Measurements from ENCODE around the gene ZNF221. TPM values are rescaled to one million over a fixed set of nuclear protein-coding genes. Genes with fewer than 3 reads are reported as not detected.

ZNF221 gene
- total RNA-seq, 1 experiment from 2014 or later, result 8.3 TPM

DNA sequence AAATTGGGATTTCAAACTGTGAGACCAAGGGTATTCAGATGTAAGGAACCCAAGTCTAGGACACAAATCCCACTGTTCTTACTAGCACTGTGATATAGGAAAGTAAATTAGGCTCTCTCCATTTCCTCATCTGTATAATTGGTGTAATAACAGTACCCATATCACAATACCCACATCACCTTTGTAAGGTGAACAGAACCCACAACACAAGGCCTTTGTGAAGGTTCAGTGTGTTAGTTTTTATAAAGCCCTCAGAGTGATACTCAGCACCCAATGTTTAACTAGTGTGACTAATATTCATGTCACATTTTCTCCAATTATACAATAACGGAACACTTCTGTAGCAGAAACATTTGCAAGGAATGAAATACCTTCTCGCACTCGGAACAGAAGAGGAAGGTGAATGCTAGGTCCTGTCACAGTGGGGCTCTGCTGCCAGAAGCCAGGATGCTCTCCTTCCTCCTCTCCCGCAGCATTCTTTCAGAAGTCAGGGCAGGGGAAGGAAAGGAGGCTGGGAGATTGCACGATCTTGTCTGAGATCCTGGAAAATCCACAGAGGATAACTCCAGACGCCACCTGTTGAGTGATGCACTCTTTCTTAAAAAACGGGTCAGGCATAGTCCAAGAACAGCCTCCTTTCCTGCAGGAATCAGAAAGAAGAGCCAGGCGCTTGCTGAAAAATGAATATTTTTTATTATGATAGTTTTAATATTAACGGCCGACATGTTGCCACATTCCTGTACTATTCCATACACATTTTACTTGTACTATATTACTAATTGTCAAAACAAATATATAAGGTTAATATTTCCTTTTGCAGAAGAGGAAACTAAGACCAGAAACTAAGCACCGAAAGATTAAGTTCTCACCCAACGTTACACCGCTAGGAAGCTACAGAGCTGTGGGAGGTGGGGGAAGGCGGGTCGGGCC, 16.7 kb upstream of the ZNF221 start:
- H3K27ac Mint-ChIP-seq (ENCODE audit: unreplicated experiment), result peak overlapping the region; percentile 78
- intact Hi-C loops (cut with micrococcal nuclease; ENCODE audit: unreplicated experiment), result loop anchor here (2.0 to 10.0 kb wide), 2 partner anchors 16 to 110 kb away; partner anchors contain the start of genes ZNF221 and ZNF283
- H3K27me3 Mint-ChIP-seq (ENCODE audit: unreplicated experiment), result no peaks in the 10 kb centered on the region
- DNase-seq, result no peak
- peaks cover 24% of the 10 kb centered on the region for H3K36me3 Mint-ChIP-seq (ENCODE audit: insufficient read depth, unreplicated experiment)
- H3K4me1 Mint-ChIP-seq (ENCODE audit: low read depth, unreplicated experiment), result peaks cover 19% of the 10 kb centered on the region
- BruUV-seq (replicated peaks), result TSS peak; percentile 62
- CTCF ChIA-PET, result interaction anchor here (0.6 to 1.6 kb wide), 3 partner anchors 14 to 264 kb away, joined by 3 to 9 read pairs (median 7); partner anchors contain the start of gene ZNF221
- peak overlapping the region; percentile 92 for H3K4me3 Mint-ChIP-seq (ENCODE audit: low read depth, unreplicated experiment)
- H3K9me3 Mint-ChIP-seq (ENCODE audit: low read depth, unreplicated experiment), result peaks cover 3% of the 10 kb centered on the region
- TF ChIP-seq, protein P1, sequence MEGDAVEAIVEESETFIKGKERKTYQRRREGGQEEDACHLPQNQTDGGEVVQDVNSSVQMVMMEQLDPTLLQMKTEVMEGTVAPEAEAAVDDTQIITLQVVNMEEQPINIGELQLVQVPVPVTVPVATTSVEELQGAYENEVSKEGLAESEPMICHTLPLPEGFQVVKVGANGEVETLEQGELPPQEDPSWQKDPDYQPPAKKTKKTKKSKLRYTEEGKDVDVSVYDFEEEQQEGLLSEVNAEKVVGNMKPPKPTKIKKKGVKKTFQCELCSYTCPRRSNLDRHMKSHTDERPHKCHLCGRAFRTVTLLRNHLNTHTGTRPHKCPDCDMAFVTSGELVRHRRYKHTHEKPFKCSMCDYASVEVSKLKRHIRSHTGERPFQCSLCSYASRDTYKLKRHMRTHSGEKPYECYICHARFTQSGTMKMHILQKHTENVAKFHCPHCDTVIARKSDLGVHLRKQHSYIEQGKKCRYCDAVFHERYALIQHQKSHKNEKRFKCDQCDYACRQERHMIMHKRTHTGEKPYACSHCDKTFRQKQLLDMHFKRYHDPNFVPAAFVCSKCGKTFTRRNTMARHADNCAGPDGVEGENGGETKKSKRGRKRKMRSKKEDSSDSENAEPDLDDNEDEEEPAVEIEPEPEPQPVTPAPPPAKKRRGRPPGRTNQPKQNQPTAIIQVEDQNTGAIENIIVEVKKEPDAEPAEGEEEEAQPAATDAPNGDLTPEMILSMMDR (IDR thresholded peaks at IDR 0.05; ENCODE audit: unreplicated experiment), result no peak

DNA sequence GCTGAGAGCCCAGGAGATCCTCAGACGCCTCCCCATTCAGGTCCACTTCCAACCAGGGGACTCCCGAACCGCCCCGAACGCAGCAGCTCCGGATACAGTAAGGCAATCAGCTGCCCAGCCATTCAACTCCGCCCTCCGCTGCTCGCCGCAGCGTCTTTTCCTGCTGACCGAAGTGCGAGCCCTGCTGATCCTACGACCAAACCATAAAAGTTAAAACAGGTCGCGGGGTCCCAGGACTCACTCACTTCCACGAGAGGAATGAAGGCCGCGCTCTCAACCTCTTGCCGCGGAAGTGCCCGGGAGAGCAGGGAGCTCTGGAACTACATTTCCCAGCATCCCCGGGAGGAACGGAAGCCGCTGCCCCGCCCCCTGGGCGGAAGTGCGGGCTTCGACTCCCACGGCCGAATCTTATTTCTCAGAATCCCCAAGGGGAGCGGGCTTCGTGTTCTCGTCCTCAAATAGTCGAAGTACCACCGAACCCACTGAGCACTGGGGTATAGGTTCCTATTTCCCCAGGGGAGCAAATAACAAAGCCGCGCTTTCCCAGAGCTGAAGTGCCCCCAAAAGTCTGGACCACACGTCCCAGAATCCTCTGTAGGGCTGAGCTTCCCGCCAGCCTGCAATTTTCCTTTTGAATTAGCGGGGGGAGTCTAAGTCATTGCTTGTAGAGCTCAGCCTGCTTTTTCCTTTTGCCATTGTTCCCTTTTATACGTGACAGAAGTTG, 15.9 kb upstream of the ZNF221 start, which contains the start of gene ZNF45:
Gene ZNF45, minus strand, starts transcription at position 298 of the 724 bp plus-strand sequence. CDS start 13,097 bp downstream, outside the sequence.
- H3K4me3 Mint-ChIP-seq (ENCODE audit: low read depth, unreplicated experiment), result peak within 1 kb of the TSS; percentile 92
- CTCF ChIA-PET, result interaction anchor here (0.5 to 1.6 kb wide), 8 partner anchors 13 to 1329 kb away, joined by 3 to 9 read pairs (median 6); partner anchors contain the start of genes KCNN4 and ZNF221
- H3K27ac Mint-ChIP-seq (ENCODE audit: unreplicated experiment), result peak within 1 kb of the TSS; percentile 78
- TF ChIP-seq, protein P1 (IDR thresholded peaks at IDR 0.05; ENCODE audit: unreplicated experiment), result no peak
- BruUV-seq (replicated peaks), result no TSS peak
- intact Hi-C loops (cut with micrococcal nuclease; ENCODE audit: unreplicated experiment), result loop anchor here (2.0 to 10.0 kb wide), 2 partner anchors 16 to 110 kb away; partner anchors contain the start of genes ZNF221 and ZNF283
- peaks cover 24% of the 10 kb centered on the region for H3K36me3 Mint-ChIP-seq (ENCODE audit: insufficient read depth, unreplicated experiment)
- H3K27me3 Mint-ChIP-seq (ENCODE audit: unreplicated experiment), result no peaks in the 10 kb centered on the region
- H3K9me3 Mint-ChIP-seq (ENCODE audit: low read depth, unreplicated experiment), result peaks cover under 1% of the 10 kb centered on the region
- peaks cover 19% of the 10 kb centered on the region for H3K4me1 Mint-ChIP-seq (ENCODE audit: low read depth, unreplicated experiment)
- peak; percentile 93 for DNase-seq

DNA sequence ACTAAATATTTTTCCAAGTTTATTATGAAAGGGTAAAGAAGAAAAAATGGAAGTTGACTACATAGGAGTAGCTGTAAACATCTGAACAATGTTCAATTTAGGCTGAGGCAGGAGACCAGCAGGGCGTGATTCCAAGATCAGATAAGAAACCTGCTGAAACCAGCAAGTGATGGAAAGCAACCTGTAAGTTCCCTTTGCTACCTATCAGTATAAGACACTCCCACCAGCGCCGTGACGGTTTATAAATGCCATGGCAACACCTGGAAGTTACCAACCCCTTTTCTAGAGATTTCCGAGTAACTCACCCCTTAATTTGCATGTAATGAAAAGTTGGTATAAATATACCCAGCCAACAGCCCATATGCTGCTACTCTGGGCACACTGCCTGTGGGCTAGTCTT, 14.8 kb upstream of the ZNF221 start:
- intact Hi-C loops (cut with micrococcal nuclease; ENCODE audit: unreplicated experiment), result loop anchor here (10.0 kb wide), 1 partner anchor 111 kb away; the partner anchor contains the start of gene ZNF283
- Mint-ChIP-seq H3K27ac (ENCODE audit: unreplicated experiment) (no peak overlapping the region), H3K27me3 (ENCODE audit: unreplicated experiment) (no peaks in the 10 kb centered on the region), H3K9me3 (ENCODE audit: low read depth, unreplicated experiment) (peaks cover 2% of the 10 kb centered on the region), H3K36me3 (ENCODE audit: insufficient read depth, unreplicated experiment) (peaks cover 24% of the 10 kb centered on the region), H3K4me1 (ENCODE audit: low read depth, unreplicated experiment) (peaks cover 19% of the 10 kb centered on the region), H3K4me3 (ENCODE audit: low read depth, unreplicated experiment) (peak overlapping the region; percentile 92)
- no TSS peak for BruUV-seq (replicated peaks)
- no peak for DNase-seq
- CTCF ChIA-PET, result interaction anchor here (0.5 to 1.2 kb wide), 3 partner anchors 35 to 200 kb away, joined by 3 to 8 read pairs (median 4); no protein-coding TSS in a partner anchor
- TF ChIP-seq, protein P1 (IDR thresholded peaks at IDR 0.05; ENCODE audit: unreplicated experiment), result no peak

Data from Calu3 (cell line).